IMR-90 (cell line): Measurements from ENCODE around the gene CCDC51. TPM values are rescaled to one million over a fixed set of nuclear protein-coding genes. Genes with fewer than 3 reads are reported as not detected.
A peak's percentile ranks its signal among the peaks of the same experiment; 100 is the strongest.

Experiments used
- ATAC-seq: fragments of 200-7000 bp; cut with Tn5 transposase; 2 replicates; pipeline ENCODE4 v1.9.1; 2020; ENCODE audit warnings: low read depth, mild to moderate bottlenecking, moderate library complexity
- BruUV-seq: library from RNA; stranded (reverse); fragments of 400-500 nt; replicated peaks from 2 replicates; lab custom pipeline; 2021; lab: Mats Ljungman, UMichigan
- CTCF ChIA-PET: fragments of 300-600 bp; formaldehyde crosslinking; extraction: SDS; loops from one replicate; lab custom pipeline; 2021; ENCODE audit warnings: antibody characterized with exemption; lab: Yijun Ruan, JAX
- POLR2A ChIA-PET: fragments of 300-600 bp; sonication (Branson Sonifier 250); formaldehyde crosslinking; loops from one replicate; lab custom pipeline; 2022; ENCODE audit warnings: antibody characterized with exemption; ENCODE audit not compliant: unreplicated experiment; lab: Charles Lee
- DNase-seq: peaks from one replicate; pipeline ENCODE4 v3.0.0; 2013
- H2AFZ ChIP-seq: replicated peaks from 2 replicates; pipeline ENCODE3; 2013; ENCODE audit warnings: low read length, mild to moderate bottlenecking; ENCODE audit not compliant: poor library complexity
- H2AK5ac ChIP-seq: 2 replicates; pipeline ENCODE4 v1.6.1; 2013; ENCODE audit warnings: low read depth, low read length, inconsistent platforms
- H2AK9ac ChIP-seq: replicated peaks from 2 replicates; pipeline ENCODE3; 2013; ENCODE audit warnings: mild to moderate bottlenecking, low read depth, low read length, moderate library complexity; ENCODE audit not compliant: poor library complexity
- H2BK120ac ChIP-seq: 2 replicates; pipeline ENCODE4 v1.6.1; 2013; ENCODE audit warnings: low read depth, low read length, inconsistent platforms
- H2BK15ac ChIP-seq: 3 replicates; pipeline ENCODE4 v1.6.1; 2013; ENCODE audit warnings: low read depth, low read length, inconsistent platforms
- H2BK20ac ChIP-seq: 2 replicates; pipeline ENCODE4 v1.6.1; 2013; ENCODE audit warnings: low read depth, mild to moderate bottlenecking, inconsistent platforms, low read length, moderate library complexity
- H2BK5ac ChIP-seq: 2 replicates; pipeline ENCODE4 v1.6.1; 2013; ENCODE audit warnings: mild to moderate bottlenecking, low read depth, low read length, inconsistent platforms; ENCODE audit not compliant: poor library complexity, severe bottlenecking
- H3K14ac ChIP-seq: replicated peaks from 2 replicates; pipeline ENCODE4 v1.6.1; 2013; ENCODE audit warnings: low read depth, low read length, inconsistent platforms
- H3K18ac ChIP-seq: 2 replicates; pipeline ENCODE4 v1.6.1; 2013; ENCODE audit warnings: low read depth, low read length, control low read depth
- H3K23ac ChIP-seq: 2 replicates; pipeline ENCODE4 v1.6.1; 2013; ENCODE audit warnings: low read depth, low read length, inconsistent platforms
- H3K27ac ChIP-seq: 2 replicates; pipeline ENCODE4 v1.5.1; 2013; ENCODE audit warnings: mild to moderate bottlenecking, control low read depth, low read length; ENCODE audit not compliant: insufficient read depth
- H3K27me3 ChIP-seq: 2 replicates; pipeline ENCODE4 v1.6.1; 2013; ENCODE audit warnings: low read length; ENCODE audit not compliant: control insufficient read depth, insufficient read depth
- H3K36me3 ChIP-seq: 2 replicates; pipeline ENCODE4 v1.6.1; 2013; ENCODE audit warnings: low read length, mixed read lengths; ENCODE audit not compliant: control insufficient read depth, insufficient read depth
- H3K4ac ChIP-seq: 2 replicates; pipeline ENCODE4 v1.6.1; 2013; ENCODE audit warnings: low read depth, low read length, inconsistent platforms
- H3K4me1 ChIP-seq: 2 replicates; pipeline ENCODE4 v1.6.1; 2013; ENCODE audit warnings: low read length, mixed read lengths; ENCODE audit not compliant: control insufficient read depth, insufficient read depth
- H3K4me2 ChIP-seq: 2 replicates; pipeline ENCODE4 v1.6.1; 2013; ENCODE audit warnings: low read depth, mild to moderate bottlenecking, control low read depth, low read length, moderate library complexity
- H3K4me3 ChIP-seq: 2 replicates; pipeline ENCODE4 v1.5.1; 2013; ENCODE audit warnings: low read depth, mild to moderate bottlenecking, control low read depth, low read length, moderate library complexity; ENCODE audit not compliant: insufficient read depth
- H3K56ac ChIP-seq: 2 replicates; pipeline ENCODE4 v1.6.1; 2013; ENCODE audit warnings: low read length, inconsistent platforms; ENCODE audit not compliant: insufficient read depth; ENCODE audit errors: extremely low read depth
- H3K79me1 ChIP-seq, 2 experiments: 2 replicates each; pipeline ENCODE4 v1.6.1; 2013; ENCODE audit warnings: low read length in 2 of 2, inconsistent platforms in 1 of 2, low read depth in 1 of 2
- H3K9ac ChIP-seq: 2 replicates; pipeline ENCODE4 v1.6.1; 2013; ENCODE audit warnings: low read depth, low read length, control low read depth
- H3K9me1 ChIP-seq: 2 replicates; pipeline ENCODE4 v1.6.1; 2013; ENCODE audit warnings: low read length, inconsistent platforms; ENCODE audit not compliant: insufficient read depth
- H3K9me3 ChIP-seq: 2 replicates; pipeline ENCODE4 v1.6.1; 2013; ENCODE audit warnings: low read length; ENCODE audit not compliant: control insufficient read depth, insufficient read depth
- H4K20me1 ChIP-seq: 2 replicates; pipeline ENCODE4 v1.6.1; 2013; ENCODE audit warnings: low read length, inconsistent platforms; ENCODE audit not compliant: insufficient read depth
- H4K5ac ChIP-seq: 2 replicates; pipeline ENCODE4 v1.6.1; 2013; ENCODE audit warnings: mild to moderate bottlenecking, low read depth, low read length, control low read depth
- H4K8ac ChIP-seq, 2 experiments: 2 replicates each; pipeline ENCODE4 v1.6.1; 2013; ENCODE audit warnings: low read depth in 2 of 2, low read length in 2 of 2, control low read depth in 1 of 2, inconsistent platforms in 1 of 2
- H4K91ac ChIP-seq: 2 replicates; pipeline ENCODE4 v1.6.1; 2013; ENCODE audit warnings: low read depth, low read length, inconsistent platforms; ENCODE audit not compliant: insufficient read depth
- MAZ ChIP-seq: IDR thresholded peaks from 2 replicates; pipeline ENCODE4 v1.6.1; 2012; ENCODE audit warnings: low read depth, mild to moderate bottlenecking, low read length, improper control_type of control experiment, moderate library complexity, borderline replicate concordance
- MXI1 ChIP-seq: IDR thresholded peaks from 2 replicates; pipeline ENCODE4 v1.6.1; 2012; ENCODE audit warnings: low read depth, mild to moderate bottlenecking, low read length, moderate library complexity, borderline replicate concordance
- WGBS, 2 experiments: methylation state at CpG; one replicate each; pipeline versions ENCODE4 v1.1.5 to v1.1.7; 2013; ENCODE audit warnings: missing lambda C conversion rate in 2 of 2; ENCODE audit not compliant: insufficient read length in 1 of 2; ENCODE audit errors: extremely low coverage in 2 of 2; 5-methylcytosine and 5-hydroxymethylcytosine counted together
- dilution Hi-C: fragments of 300-500 bp; cut with HindIII; formaldehyde crosslinking; loops from one replicate; pipeline ENCODE4 v1.14.3; 2018; ENCODE audit warnings: low sequenced_read_pairs; ENCODE audit not compliant: unreplicated experiment
- in situ Hi-C: fragments of 300-500 bp; cut with MboI; formaldehyde crosslinking; loops from 3 replicates; pipeline ENCODE4 v1.14.3; 2019; ENCODE audit warnings: low sequenced_read_pairs, inconsistent platforms, mixed read lengths
- intact Hi-C: fragments of 100-400 bp; cut with micrococcal nuclease; formaldehyde crosslinking; loops from 2 replicates; pipeline ENCODE4 v1.10.0; 2022
- polyA plus RNA-seq, 3 experiments: library from polyadenylated mRNA; depleted of rRNA; stranded (reverse); fragments of >200 nt; gene quantifications; 2 replicates each; pipeline ENCODE4 v1.2.3, GENCODE V29; 2012; ENCODE audit warnings: low replicate concordance in 1 of 3
- total RNA-seq: library from RNA; depleted of rRNA; stranded (reverse); fragments of >200 nt; gene quantifications from 2 replicates; pipeline ENCODE4 v1.2.3, GENCODE V29; 2012

CCDC51 gene
- total and polyA plus RNA-seq, 2 of the 4 experiments (the other 2 are of a cell fraction) = 11.0 to 16.1 TPM

DNA sequence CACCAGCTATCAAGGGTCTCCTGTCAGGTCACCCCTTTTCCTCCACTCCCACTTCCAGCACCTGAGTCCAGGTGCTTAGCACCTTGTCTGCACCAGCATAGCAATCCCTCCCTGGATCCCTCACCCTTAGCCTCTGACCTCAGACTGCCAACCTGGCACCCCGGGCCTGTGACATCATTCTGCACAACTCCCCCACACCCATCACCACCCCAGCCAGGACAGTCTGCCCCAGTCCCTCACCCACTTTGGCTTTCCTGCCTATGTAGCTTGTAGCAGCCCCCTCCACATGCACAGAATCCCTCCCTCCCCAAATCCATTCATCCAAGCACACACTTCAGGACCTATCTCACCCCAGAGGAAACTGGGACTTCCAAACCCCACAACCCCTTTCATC lies 9.2 kb downstream of the CCDC51 start:
- H3K4me1 ChIP-seq = peaks cover 21% of the 10 kb centered on the region; the same call in 1 of the 2 replicates
- H3K14ac ChIP-seq = no peak overlapping the region
- H2BK20ac ChIP-seq = no peak overlapping the region
- POLR2A ChIA-PET = no interaction called here
- ATAC-seq (no peak), DNase-seq (no peak)
- CTCF ChIA-PET = no interaction called here
- no peak overlapping the region for H3K27ac ChIP-seq
- no peak overlapping the region for H4K91ac ChIP-seq
- no peaks in the 10 kb centered on the region for H3K9me3 ChIP-seq
- H3K9ac ChIP-seq = no peak overlapping the region
- peaks cover 16 to 48% of the 10 kb centered on the region in 2 experiments; a peak in 3 of 4 replicates for H3K79me1 ChIP-seq
- peak overlapping the region; percentile 98 for H2AK9ac ChIP-seq
- WGBS, 2 experiments = 100% methylated on average over 1 of the region's 1 CpG; no CpG with 5 or more reads in 1 of the 2 experiments
- no peak overlapping the region; the same call in 1 of the 2 replicates for H3K23ac ChIP-seq
- H4K20me1 ChIP-seq = peaks cover 19% of the 10 kb centered on the region
- intact Hi-C loops (no loop called here), dilution Hi-C loops (no loop called here), in situ Hi-C loops (no loop called here)
- no peak overlapping the region for H2BK5ac ChIP-seq
- no peak overlapping the region for H4K8ac ChIP-seq
- no peaks in the 10 kb centered on the region for H3K27me3 ChIP-seq
- H3K4me3 ChIP-seq = no peak overlapping the region
- BruUV-seq = no TSS peak
- H2AFZ ChIP-seq = no peak overlapping the region
- H2BK120ac ChIP-seq = no peak overlapping the region
- H4K5ac ChIP-seq = no peak overlapping the region
- peak overlapping the region; percentile 20; the same call in 1 of the 2 replicates for H2AK5ac ChIP-seq
- peak overlapping the region; percentile 70 for H3K4ac ChIP-seq
- H3K18ac ChIP-seq = no peak overlapping the region
- TF ChIP-seq MXI1 (no peak), MAZ (no peak)
- H3K36me3 ChIP-seq = peaks cover 18% of the 10 kb centered on the region
- no peak overlapping the region for H3K4me2 ChIP-seq
- no peak overlapping the region for H2BK15ac ChIP-seq
- no peak overlapping the region for H3K56ac ChIP-seq
- H3K9me1 ChIP-seq = peaks cover 13% of the 10 kb centered on the region
